Right renal cortex interstitium (tissue), 3 donors: ENCODE measurements around the gene PHF21B. TPM values are rescaled to one million over a fixed set of nuclear protein-coding genes. Genes with fewer than 3 reads are reported as not detected.
A peak's percentile ranks its signal among the peaks of the same experiment; 100 is the strongest.
"Not testable (repeated sequence)": the region's sequence is repeated elsewhere in the genome, so short reads cannot be mapped to it uniquely, and the experiment has no call there.

Source experiments
- DNase-seq, 3 donors: peaks; one replicate each; pipeline ENCODE4 v3.0.0-alpha.2; 2013; ENCODE audit warnings: low read depth in 3 of 3, low spot score in 2 of 3
- polyA plus RNA-seq, 3 donors: library from polyadenylated mRNA; unstranded; fragments of 120-200 nt; gene quantifications; one replicate each; pipeline ENCODE4 v1.2.1, GENCODE V29; 2013; ENCODE audit not compliant: insufficient read length in 3 of 3

Gene PHF21B
- polyA plus RNA-seq, 3 donors: 3.0 to 4.2 (median 3.1) TPM

- no peak for DNase-seq
Observed at GRCh38 chr22:44965171-44965570, 44.6 kb downstream of the PHF21B start.

- DNase-seq: no peak
Observed at GRCh38 chr22:44964722-44965078, 45.1 kb downstream of the PHF21B start.

- DNase-seq: no peak
Observed at GRCh38 chr22:44963832-44964721, 45.7 kb downstream of the PHF21B start.

- DNase-seq: no peak
Observed at GRCh38 chr22:44962741-44963454, 46.9 kb downstream of the PHF21B start.

GRCh38 chr22:44961682-44962081 lies 48.1 kb downstream of the PHF21B start:
- not testable (repeated sequence) for DNase-seq

GRCh38 chr22:44956840-44957767 lies 52.7 kb downstream of the PHF21B start:
- peak in 1 of 3 donors; percentile 19 for DNase-seq

GRCh38 chr22:44955102-44955501 lies 54.7 kb downstream of the PHF21B start:
- no peak for DNase-seq

- no peak for DNase-seq
Observed at GRCh38 chr22:44954149-44954548, 55.7 kb downstream of the PHF21B start.

- no peak for DNase-seq
Observed at GRCh38 chr22:44952863-44953746, 56.7 kb downstream of the PHF21B start.

GRCh38 chr22:44951510-44951816 lies 58.3 kb downstream of the PHF21B start:
- no peak for DNase-seq

GRCh38 chr22:44950806-44951509 lies 58.8 kb downstream of the PHF21B start:
- DNase-seq: no peak

- DNase-seq: no peak
Observed at GRCh38 chr22:44947846-44948245, 62.0 kb downstream of the PHF21B start.

- DNase-seq: no peak
Observed at GRCh38 chr22:44947049-44947448, 62.8 kb downstream of the PHF21B start.

GRCh38 chr22:44944883-44945601 lies 64.8 kb downstream of the PHF21B start:
- peak in 1 of 3 donors; percentile 55 for DNase-seq

- DNase-seq: no peak
Observed at GRCh38 chr22:44943701-44944324, 66.0 kb downstream of the PHF21B start.

GRCh38 chr22:44942979-44943700 lies 66.7 kb downstream of the PHF21B start:
- DNase-seq: no peak

- no peak for DNase-seq
Observed at GRCh38 chr22:44942056-44942455, 67.7 kb downstream of the PHF21B start.

- no peak for DNase-seq
Observed at GRCh38 chr22:44941207-44941606, 68.6 kb downstream of the PHF21B start.
